ENCODE data around the gene MEX3D. TPM values are rescaled to one million over a fixed set of nuclear protein-coding genes. Genes with fewer than 3 reads are reported as not detected.
A peak's percentile ranks its signal among the peaks of the same experiment; 100 is the strongest.

MEX3D gene
- total and polyA plus RNA-seq, 2 experiments from 2014 or later: 12.4 to 94.9 TPM

DNA sequence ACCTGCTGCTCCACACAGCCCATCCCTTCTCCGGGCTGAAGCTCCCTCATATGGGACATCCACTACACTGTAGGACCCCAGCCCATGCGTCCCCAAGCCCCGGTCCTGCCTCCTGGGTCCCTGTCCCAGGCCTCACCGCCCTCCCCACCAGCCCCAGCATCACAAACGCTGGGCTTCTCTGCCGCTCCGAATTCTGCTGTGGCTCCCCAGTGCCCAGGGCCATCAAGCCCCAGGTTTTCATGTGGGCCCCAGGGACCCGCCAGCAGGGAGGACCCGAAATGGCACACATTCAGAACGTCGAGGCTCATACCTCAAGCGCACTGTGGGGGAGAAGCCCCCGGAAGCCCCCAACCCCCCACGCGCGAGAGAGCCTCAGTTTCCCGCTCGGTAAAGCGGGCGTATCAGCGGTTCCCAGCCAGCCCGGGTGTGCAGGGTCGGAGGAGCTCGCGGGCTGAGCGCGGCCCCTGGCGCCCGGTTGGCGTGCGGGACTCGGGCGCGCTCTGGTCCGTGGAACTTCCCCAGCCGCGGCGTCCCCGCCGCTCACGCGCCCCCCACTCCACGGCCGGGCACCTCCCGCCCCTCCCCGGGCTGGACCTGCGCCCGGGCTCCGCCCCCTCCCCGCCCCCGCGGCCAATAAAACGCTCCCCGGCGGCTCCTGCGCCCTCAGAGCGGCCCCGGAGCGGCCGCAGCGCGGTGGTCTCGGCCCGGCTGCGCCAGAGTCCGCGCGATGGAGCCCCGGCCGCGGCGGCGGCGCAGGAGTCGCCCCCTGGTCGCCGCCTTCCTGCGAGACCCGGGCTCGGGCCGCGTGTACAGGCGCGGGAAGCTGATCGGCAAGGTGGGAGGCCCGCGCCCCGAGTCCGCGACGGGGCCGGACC lies 44.5 kb downstream of the MEX3D start, which contains the start of gene PLK5:
TSS of gene PLK5 (plus strand) at position 666 of the 875 bp plus-strand sequence. CDS start 2,920 bp downstream, outside the sequence.
- Histone ChIP-seq H3K4me1 (ENCODE audit: insufficient read depth) (no peaks in the 10 kb centered on the region), H2AFZ (no peak within 1 kb of the TSS), H3K27me3 (ENCODE audit: insufficient read depth) (peaks cover 27% of the 10 kb centered on the region), H3F3A (replicated peaks; ENCODE audit: low read depth) (0 out of 2 replicates have a peak, but pooled peaks cover 4% of the 10 kb centered on the region), H3K36me3 (ENCODE audit: insufficient read depth) (no peaks in the 10 kb centered on the region), H3K9me2 (ENCODE audit: insufficient read depth) (no peaks in the 10 kb centered on the region), H3K79me2 (replicated peaks; ENCODE audit: insufficient read depth) (no peaks in the 10 kb centered on the region), H3K4me2 (peak within 1 kb of the TSS; percentile 71), H3K4me3 (peak within 1 kb of the TSS; percentile 52), H4K20me1 (replicated peaks; ENCODE audit: insufficient read depth) (no peaks in the 10 kb centered on the region; the same call in 1 of the 2 replicates), H3K27ac (ENCODE audit: low read depth) (no peak within 1 kb of the TSS)
- peaks cover 3% of the 10 kb centered on the region; the same call in 2 of the 3 replicates for H3K9me3 Mint-ChIP-seq
- H3K36me3 Mint-ChIP-seq (ENCODE audit: low read depth): peaks cover 4% of the 10 kb centered on the region; the same call in 1 of the 3 replicates
- H3K4me1 Mint-ChIP-seq: peaks cover 6% of the 10 kb centered on the region; the same call in 2 of the 3 replicates
- H3K4me3 Mint-ChIP-seq: peak within 1 kb of the TSS; percentile 70
- peaks cover 47% of the 10 kb centered on the region for H3K27me3 Mint-ChIP-seq (ENCODE audit: insufficient read depth, low read depth, poor library complexity)
- TF ChIP-seq POLR2AphosphoS5 (IDR thresholded peaks at IDR 0.05; ENCODE audit: low read depth): peak; percentile 66
- TF ChIP-seq JUNB (IDR thresholded peaks at IDR 0.05; ENCODE audit: unreplicated experiment): no peak
- peak; percentile 66 for ATAC-seq
- no peak within 1 kb of the TSS for H3K27ac Mint-ChIP-seq
- peak; percentile 66 for DNase-seq (ENCODE audit: low spot score)

DNA sequence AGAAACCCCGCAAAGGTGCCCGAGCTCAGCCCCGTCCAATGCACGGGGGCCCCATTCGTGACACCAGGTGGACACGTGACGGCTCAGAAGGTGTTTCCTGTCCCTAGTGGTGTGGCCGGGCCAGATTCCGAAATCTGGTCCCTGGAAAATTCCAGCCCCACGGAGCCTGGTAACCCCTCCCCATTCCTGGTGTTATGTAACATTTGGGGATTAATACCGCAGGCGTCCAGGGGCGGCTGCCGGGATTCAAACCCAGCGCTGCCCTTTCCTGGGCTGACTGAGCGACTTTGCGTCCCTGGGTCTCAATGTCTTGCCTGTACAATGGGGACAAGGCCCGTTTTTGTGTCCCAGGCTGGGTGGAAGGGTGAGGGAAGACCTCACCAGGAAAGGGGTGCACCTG lies 45.3 kb downstream of the MEX3D start:
- H3F3A ChIP-seq (replicated peaks; ENCODE audit: low read depth): 0 out of 2 replicates have a peak, but pooled peaks cover 4% of the 10 kb centered on the region
- Mint-ChIP-seq H3K27ac (no peak overlapping the region), H3K27me3 (ENCODE audit: insufficient read depth, low read depth, poor library complexity) (peaks cover 47% of the 10 kb centered on the region), H3K36me3 (ENCODE audit: low read depth) (peaks cover 4% of the 10 kb centered on the region; the same call in 1 of the 3 replicates), H3K9me3 (peaks cover 8% of the 10 kb centered on the region), H3K4me1 (peaks cover 6% of the 10 kb centered on the region; the same call in 2 of the 3 replicates), H3K4me3 (no peak overlapping the region)
- ATAC-seq (no peak), DNase-seq (ENCODE audit: low spot score) (no peak)
- no peak overlapping the region for H3K4me3 ChIP-seq
- no peaks in the 10 kb centered on the region for H3K4me1 ChIP-seq (ENCODE audit: insufficient read depth)
- no peaks in the 10 kb centered on the region for H3K79me2 ChIP-seq (replicated peaks; ENCODE audit: insufficient read depth)
- H3K36me3 ChIP-seq (ENCODE audit: insufficient read depth): no peaks in the 10 kb centered on the region
- no peak overlapping the region for H3K27ac ChIP-seq (ENCODE audit: low read depth)
- H3K9me2 ChIP-seq (ENCODE audit: insufficient read depth): no peaks in the 10 kb centered on the region
- H2AFZ ChIP-seq: no peak overlapping the region
- H3K27me3 ChIP-seq (ENCODE audit: insufficient read depth): peaks cover 27% of the 10 kb centered on the region
- no peaks in the 10 kb centered on the region; the same call in 1 of the 2 replicates for H4K20me1 ChIP-seq (replicated peaks; ENCODE audit: insufficient read depth)
- no peak overlapping the region for H3K4me2 ChIP-seq
- TF ChIP-seq, protein P1, sequence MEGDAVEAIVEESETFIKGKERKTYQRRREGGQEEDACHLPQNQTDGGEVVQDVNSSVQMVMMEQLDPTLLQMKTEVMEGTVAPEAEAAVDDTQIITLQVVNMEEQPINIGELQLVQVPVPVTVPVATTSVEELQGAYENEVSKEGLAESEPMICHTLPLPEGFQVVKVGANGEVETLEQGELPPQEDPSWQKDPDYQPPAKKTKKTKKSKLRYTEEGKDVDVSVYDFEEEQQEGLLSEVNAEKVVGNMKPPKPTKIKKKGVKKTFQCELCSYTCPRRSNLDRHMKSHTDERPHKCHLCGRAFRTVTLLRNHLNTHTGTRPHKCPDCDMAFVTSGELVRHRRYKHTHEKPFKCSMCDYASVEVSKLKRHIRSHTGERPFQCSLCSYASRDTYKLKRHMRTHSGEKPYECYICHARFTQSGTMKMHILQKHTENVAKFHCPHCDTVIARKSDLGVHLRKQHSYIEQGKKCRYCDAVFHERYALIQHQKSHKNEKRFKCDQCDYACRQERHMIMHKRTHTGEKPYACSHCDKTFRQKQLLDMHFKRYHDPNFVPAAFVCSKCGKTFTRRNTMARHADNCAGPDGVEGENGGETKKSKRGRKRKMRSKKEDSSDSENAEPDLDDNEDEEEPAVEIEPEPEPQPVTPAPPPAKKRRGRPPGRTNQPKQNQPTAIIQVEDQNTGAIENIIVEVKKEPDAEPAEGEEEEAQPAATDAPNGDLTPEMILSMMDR (conservative IDR thresholded peaks at IDR 0.05; ENCODE audit: low read depth in 2 of 2): no peak
- TF ChIP-seq, protein P2, sequence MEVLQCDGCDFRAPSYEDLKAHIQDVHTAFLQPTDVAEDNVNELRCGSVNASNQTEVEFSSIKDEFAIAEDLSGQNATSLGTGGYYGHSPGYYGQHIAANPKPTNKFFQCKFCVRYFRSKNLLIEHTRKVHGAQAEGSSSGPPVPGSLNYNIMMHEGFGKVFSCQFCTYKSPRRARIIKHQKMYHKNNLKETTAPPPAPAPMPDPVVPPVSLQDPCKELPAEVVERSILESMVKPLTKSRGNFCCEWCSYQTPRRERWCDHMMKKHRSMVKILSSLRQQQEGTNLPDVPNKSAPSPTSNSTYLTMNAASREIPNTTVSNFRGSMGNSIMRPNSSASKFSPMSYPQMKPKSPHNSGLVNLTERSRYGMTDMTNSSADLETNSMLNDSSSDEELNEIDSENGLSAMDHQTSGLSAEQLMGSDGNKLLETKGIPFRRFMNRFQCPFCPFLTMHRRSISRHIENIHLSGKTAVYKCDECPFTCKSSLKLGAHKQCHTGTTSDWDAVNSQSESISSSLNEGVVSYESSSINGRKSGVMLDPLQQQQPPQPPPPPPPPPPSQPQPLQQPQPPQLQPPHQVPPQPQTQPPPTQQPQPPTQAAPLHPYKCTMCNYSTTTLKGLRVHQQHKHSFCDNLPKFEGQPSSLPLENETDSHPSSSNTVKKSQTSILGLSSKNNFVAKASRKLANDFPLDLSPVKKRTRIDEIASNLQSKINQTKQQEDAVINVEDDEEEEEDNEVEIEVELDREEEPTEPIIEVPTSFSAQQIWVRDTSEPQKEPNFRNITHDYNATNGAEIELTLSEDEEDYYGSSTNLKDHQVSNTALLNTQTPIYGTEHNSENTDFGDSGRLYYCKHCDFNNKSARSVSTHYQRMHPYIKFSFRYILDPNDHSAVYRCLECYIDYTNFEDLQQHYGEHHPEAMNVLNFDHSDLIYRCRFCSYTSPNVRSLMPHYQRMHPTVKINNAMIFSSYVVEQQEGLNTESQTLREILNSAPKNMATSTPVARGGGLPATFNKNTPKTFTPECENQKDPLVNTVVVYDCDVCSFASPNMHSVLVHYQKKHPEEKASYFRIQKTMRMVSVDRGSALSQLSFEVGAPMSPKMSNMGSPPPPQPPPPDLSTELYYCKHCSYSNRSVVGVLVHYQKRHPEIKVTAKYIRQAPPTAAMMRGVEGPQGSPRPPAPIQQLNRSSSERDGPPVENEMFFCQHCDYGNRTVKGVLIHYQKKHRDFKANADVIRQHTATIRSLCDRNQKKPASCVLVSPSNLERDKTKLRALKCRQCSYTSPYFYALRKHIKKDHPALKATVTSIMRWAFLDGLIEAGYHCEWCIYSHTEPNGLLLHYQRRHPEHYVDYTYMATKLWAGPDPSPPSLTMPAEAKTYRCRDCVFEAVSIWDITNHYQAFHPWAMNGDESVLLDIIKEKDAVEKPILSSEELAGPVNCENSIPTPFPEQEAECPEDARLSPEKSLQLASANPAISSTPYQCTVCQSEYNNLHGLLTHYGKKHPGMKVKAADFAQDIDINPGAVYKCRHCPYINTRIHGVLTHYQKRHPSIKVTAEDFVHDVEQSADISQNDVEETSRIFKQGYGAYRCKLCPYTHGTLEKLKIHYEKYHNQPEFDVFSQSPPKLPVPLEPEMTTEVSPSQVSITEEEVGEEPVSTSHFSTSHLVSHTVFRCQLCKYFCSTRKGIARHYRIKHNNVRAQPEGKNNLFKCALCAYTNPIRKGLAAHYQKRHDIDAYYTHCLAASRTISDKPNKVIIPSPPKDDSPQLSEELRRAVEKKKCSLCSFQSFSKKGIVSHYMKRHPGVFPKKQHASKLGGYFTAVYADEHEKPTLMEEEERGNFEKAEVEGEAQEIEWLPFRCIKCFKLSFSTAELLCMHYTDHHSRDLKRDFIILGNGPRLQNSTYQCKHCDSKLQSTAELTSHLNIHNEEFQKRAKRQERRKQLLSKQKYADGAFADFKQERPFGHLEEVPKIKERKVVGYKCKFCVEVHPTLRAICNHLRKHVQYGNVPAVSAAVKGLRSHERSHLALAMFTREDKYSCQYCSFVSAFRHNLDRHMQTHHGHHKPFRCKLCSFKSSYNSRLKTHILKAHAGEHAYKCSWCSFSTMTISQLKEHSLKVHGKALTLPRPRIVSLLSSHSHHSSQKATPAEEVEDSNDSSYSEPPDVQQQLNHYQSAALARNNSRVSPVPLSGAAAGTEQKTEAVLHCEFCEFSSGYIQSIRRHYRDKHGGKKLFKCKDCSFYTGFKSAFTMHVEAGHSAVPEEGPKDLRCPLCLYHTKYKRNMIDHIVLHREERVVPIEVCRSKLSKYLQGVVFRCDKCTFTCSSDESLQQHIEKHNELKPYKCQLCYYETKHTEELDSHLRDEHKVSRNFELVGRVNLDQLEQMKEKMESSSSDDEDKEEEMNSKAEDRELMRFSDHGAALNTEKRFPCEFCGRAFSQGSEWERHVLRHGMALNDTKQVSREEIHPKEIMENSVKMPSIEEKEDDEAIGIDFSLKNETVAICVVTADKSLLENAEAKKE (CRISPR knock-in tag; IDR thresholded peaks at IDR 0.05): no peak
- TF ChIP-seq JUNB (IDR thresholded peaks at IDR 0.05; ENCODE audit: unreplicated experiment) (no peak), ZNF114 (CRISPR knock-in tag; IDR thresholded peaks at IDR 0.05) (no peak), ZNF331 (CRISPR knock-in tag; IDR thresholded peaks at IDR 0.05; ENCODE audit: low read depth) (no peak), EZH2 (IDR thresholded peaks at IDR 0.05; ENCODE audit: low read depth, unreplicated experiment) (no peak), NANOG (IDR thresholded peaks at IDR 0.05; ENCODE audit: borderline replicate concordance) (no peak), CREB1 (CRISPR knock-in tag; IDR thresholded peaks at IDR 0.05; ENCODE audit: low read depth) (no peak), STAT1 (IDR thresholded peaks at IDR 0.05; ENCODE audit: unreplicated experiment) (no peak)
